HepG2 (cell line): ENCODE measurements around the gene SYS1. TPM values are rescaled to one million over a fixed set of nuclear protein-coding genes. Genes with fewer than 3 reads are reported as not detected.

Source experiments
- ELF3 ChIP-seq: IDR thresholded peaks from 2 replicates; pipeline ENCODE4 v1.6.1; 2016; ENCODE audit warnings: missing genetic modification reagents, missing compliant biosample characterization
- IRX3 ChIP-seq: sonication (generic); formaldehyde crosslinking; IDR thresholded peaks from 2 replicates; pipeline ENCODE4 v1.8.1; 2023; ENCODE audit warnings: mild to moderate bottlenecking, low read depth, missing genetic modification reagents, borderline replicate concordance
- MED13 ChIP-seq: sonication (generic); formaldehyde crosslinking; IDR thresholded peaks from 2 replicates; pipeline ENCODE4 v1.5.0; 2020; ENCODE audit warnings: missing genetic modification reagents
- NR2F2 ChIP-seq: IDR thresholded peaks from 2 replicates; pipeline ENCODE4 v1.6.1; 2012; ENCODE audit warnings: low read depth, inconsistent platforms, borderline replicate concordance
- RBAK ChIP-seq: sonication (generic); formaldehyde crosslinking; IDR thresholded peaks from 2 replicates; pipeline ENCODE4 v1.5.1; 2020; ENCODE audit warnings: mild to moderate bottlenecking, missing genetic modification reagents
- SALL1 ChIP-seq: sonication (generic); formaldehyde crosslinking; IDR thresholded peaks from 2 replicates; pipeline ENCODE4 v1.8.0; 2022; ENCODE audit warnings: mild to moderate bottlenecking, missing genetic modification reagents
- TGIF2 ChIP-seq: IDR thresholded peaks from 2 replicates; pipeline ENCODE4 v1.6.1; 2016; ENCODE audit warnings: control low read depth, missing compliant biosample characterization
- ZFP36L1 ChIP-seq: sonication (generic); formaldehyde crosslinking; IDR thresholded peaks from 2 replicates; pipeline ENCODE4 v1.8.0; 2022; ENCODE audit warnings: mild to moderate bottlenecking, missing genetic modification reagents, moderate library complexity
- ZNF160 ChIP-seq: sonication (generic); formaldehyde crosslinking; IDR thresholded peaks from 2 replicates; pipeline ENCODE4 v1.8.0; 2022; ENCODE audit warnings: mild to moderate bottlenecking, inconsistent platforms, missing genetic modification reagents
- ZNF17 ChIP-seq: sonication (generic); formaldehyde crosslinking; IDR thresholded peaks from 2 replicates; pipeline ENCODE4 v1.5.0; 2020; ENCODE audit warnings: mild to moderate bottlenecking, missing genetic modification reagents
- ZNF781 ChIP-seq: sonication (generic); formaldehyde crosslinking; IDR thresholded peaks from 2 replicates; pipeline ENCODE4 v1.5.1; 2020; ENCODE audit warnings: borderline replicate concordance, mild to moderate bottlenecking, missing genetic modification reagents; ENCODE audit errors: not compliant biosample characterization
- polyA plus RNA-seq, 8 experiments: library from polyadenylated mRNA; depleted of rRNA in 3 of 8; stranded (reverse) in 7 of 8; unstranded in 1 of 8; fragments of >200 nt; fragmentation: Illumina TruSeq in 4 of 8; extraction: Trizol in 4 of 8; gene quantifications; 2 replicates each; pipeline versions ENCODE4 v1.2.1 to v1.2.3, GENCODE V29; 2011 to 2016; ENCODE audit warnings: low read depth in 4 of 8, missing spikeins in 1 of 8, mixed read lengths in 1 of 8; ENCODE audit not compliant: insufficient read depth in 1 of 8
- total RNA-seq, 5 experiments: library from RNA; depleted of rRNA; stranded (reverse); fragments of >200 nt; fragmentation: Illumina TruSeq; extraction: Trizol; gene quantifications; 2 replicates each; pipeline ENCODE4 v1.2.3, GENCODE V29; 2016; ENCODE audit warnings: low read depth in 1 of 5
- TF ChIP-seq, protein P1 (sequence below): sonication (generic); formaldehyde crosslinking; conservative IDR thresholded peaks from 2 replicates; pipeline ENCODE4 v1.4.0; 2020; ENCODE audit warnings: missing genetic modification reagents
- TF ChIP-seq, protein P2 (sequence below): sonication (generic); formaldehyde crosslinking; conservative IDR thresholded peaks from 2 replicates; pipeline ENCODE4 v1.8.0; 2022; ENCODE audit warnings: missing genetic modification reagents
- TF ChIP-seq, protein P3 (sequence below): sonication (generic); formaldehyde crosslinking; IDR thresholded peaks from 2 replicates; pipeline ENCODE4 v1.9.0; 2022; ENCODE audit warnings: missing genetic modification reagents, mild to moderate bottlenecking, borderline replicate concordance
- TF ChIP-seq, protein P4 (sequence below): IDR thresholded peaks from 2 replicates; pipeline ENCODE4 v1.6.1; 2016; ENCODE audit warnings: low read depth, missing genetic modification reagents, missing compliant biosample characterization
- TF ChIP-seq, protein P5 (sequence below): fragments of 450-650 bp; IDR thresholded peaks from 2 replicates; pipeline ENCODE4 v1.6.1; 2017

SYS1 gene
- total and polyA plus RNA-seq, 2 of the 13 experiments (the other 11 are each of a cell fraction or from before 2014, with no cell fraction given): 38.3 to 65.6 TPM

DNA sequence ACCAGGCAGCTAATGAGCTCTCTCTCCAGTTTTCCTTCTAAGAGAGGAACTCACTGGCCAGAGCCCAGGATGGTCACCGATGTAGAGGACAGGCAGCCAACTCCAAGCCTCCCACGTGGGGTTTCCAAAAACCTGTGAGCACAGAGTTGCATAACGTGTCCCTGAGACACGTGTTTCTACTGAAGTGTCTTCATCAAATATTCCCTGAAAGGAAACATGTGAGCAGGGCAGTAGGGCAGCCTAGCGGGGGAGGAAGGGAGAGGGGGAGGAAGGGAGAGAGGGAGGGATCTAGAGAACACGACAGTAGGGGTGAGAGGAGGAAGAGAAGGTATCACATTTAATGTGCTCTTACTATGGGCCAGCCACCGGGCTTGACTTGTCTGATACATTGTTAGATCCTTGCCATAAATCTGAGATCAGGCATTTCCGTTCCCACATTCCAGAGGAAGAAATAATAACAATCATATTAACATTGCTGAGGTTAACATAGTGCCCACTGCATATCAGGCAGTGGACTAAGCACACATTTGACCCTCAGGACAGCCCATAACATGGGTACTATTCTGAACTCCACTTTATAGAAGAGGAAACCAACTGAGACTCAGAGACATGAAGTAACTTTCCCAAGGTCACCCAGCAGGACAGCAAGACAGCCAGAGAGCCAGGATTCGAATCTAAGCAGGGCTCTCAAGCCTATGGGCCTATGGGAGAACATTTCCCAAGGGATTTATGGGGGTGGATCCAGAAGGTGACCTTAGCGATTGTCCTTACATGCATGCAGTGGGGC is 4.5 kb upstream of the SYS1 start (continued):
- no peak for TF ChIP-seq ZFP36L1 (CRISPR knock-in tag)
- no peak for TF ChIP-seq RBAK
- TF ChIP-seq, protein P1, sequence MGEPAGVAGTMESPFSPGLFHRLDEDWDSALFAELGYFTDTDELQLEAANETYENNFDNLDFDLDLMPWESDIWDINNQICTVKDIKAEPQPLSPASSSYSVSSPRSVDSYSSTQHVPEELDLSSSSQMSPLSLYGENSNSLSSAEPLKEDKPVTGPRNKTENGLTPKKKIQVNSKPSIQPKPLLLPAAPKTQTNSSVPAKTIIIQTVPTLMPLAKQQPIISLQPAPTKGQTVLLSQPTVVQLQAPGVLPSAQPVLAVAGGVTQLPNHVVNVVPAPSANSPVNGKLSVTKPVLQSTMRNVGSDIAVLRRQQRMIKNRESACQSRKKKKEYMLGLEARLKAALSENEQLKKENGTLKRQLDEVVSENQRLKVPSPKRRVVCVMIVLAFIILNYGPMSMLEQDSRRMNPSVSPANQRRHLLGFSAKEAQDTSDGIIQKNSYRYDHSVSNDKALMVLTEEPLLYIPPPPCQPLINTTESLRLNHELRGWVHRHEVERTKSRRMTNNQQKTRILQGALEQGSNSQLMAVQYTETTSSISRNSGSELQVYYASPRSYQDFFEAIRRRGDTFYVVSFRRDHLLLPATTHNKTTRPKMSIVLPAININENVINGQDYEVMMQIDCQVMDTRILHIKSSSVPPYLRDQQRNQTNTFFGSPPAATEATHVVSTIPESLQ (CRISPR knock-in tag): no peak
- TF ChIP-seq, protein P2, sequence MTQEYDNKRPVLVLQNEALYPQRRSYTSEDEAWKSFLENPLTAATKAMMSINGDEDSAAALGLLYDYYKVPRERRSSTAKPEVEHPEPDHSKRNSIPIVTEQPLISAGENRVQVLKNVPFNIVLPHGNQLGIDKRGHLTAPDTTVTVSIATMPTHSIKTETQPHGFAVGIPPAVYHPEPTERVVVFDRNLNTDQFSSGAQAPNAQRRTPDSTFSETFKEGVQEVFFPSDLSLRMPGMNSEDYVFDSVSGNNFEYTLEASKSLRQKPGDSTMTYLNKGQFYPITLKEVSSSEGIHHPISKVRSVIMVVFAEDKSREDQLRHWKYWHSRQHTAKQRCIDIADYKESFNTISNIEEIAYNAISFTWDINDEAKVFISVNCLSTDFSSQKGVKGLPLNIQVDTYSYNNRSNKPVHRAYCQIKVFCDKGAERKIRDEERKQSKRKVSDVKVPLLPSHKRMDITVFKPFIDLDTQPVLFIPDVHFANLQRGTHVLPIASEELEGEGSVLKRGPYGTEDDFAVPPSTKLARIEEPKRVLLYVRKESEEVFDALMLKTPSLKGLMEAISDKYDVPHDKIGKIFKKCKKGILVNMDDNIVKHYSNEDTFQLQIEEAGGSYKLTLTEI: no peak
- peak; percentile 24; the same call in 1 of the 2 replicates for TF ChIP-seq NR2F2
- TF ChIP-seq IRX3: no peak
- TF ChIP-seq, protein P3, sequence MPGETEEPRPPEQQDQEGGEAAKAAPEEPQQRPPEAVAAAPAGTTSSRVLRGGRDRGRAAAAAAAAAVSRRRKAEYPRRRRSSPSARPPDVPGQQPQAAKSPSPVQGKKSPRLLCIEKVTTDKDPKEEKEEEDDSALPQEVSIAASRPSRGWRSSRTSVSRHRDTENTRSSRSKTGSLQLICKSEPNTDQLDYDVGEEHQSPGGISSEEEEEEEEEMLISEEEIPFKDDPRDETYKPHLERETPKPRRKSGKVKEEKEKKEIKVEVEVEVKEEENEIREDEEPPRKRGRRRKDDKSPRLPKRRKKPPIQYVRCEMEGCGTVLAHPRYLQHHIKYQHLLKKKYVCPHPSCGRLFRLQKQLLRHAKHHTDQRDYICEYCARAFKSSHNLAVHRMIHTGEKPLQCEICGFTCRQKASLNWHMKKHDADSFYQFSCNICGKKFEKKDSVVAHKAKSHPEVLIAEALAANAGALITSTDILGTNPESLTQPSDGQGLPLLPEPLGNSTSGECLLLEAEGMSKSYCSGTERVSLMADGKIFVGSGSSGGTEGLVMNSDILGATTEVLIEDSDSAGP (CRISPR knock-in tag): no peak
- TF ChIP-seq ZNF781 (CRISPR knock-in tag): no peak
- TF ChIP-seq, protein P4, sequence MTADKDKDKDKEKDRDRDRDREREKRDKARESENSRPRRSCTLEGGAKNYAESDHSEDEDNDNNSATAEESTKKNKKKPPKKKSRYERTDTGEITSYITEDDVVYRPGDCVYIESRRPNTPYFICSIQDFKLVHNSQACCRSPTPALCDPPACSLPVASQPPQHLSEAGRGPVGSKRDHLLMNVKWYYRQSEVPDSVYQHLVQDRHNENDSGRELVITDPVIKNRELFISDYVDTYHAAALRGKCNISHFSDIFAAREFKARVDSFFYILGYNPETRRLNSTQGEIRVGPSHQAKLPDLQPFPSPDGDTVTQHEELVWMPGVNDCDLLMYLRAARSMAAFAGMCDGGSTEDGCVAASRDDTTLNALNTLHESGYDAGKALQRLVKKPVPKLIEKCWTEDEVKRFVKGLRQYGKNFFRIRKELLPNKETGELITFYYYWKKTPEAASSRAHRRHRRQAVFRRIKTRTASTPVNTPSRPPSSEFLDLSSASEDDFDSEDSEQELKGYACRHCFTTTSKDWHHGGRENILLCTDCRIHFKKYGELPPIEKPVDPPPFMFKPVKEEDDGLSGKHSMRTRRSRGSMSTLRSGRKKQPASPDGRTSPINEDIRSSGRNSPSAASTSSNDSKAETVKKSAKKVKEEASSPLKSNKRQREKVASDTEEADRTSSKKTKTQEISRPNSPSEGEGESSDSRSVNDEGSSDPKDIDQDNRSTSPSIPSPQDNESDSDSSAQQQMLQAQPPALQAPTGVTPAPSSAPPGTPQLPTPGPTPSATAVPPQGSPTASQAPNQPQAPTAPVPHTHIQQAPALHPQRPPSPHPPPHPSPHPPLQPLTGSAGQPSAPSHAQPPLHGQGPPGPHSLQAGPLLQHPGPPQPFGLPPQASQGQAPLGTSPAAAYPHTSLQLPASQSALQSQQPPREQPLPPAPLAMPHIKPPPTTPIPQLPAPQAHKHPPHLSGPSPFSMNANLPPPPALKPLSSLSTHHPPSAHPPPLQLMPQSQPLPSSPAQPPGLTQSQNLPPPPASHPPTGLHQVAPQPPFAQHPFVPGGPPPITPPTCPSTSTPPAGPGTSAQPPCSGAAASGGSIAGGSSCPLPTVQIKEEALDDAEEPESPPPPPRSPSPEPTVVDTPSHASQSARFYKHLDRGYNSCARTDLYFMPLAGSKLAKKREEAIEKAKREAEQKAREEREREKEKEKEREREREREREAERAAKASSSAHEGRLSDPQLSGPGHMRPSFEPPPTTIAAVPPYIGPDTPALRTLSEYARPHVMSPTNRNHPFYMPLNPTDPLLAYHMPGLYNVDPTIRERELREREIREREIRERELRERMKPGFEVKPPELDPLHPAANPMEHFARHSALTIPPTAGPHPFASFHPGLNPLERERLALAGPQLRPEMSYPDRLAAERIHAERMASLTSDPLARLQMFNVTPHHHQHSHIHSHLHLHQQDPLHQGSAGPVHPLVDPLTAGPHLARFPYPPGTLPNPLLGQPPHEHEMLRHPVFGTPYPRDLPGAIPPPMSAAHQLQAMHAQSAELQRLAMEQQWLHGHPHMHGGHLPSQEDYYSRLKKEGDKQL (CRISPR knock-in tag): no peak
- TF ChIP-seq ZNF17: no peak
- TF ChIP-seq SALL1: 0 out of 2 replicates have a peak, but pooled peaks have one; percentile 9
- peak; percentile 12; the same call in 1 of the 2 replicates for TF ChIP-seq ELF3
- 0 out of 2 replicates have a peak, but pooled peaks have one; percentile 16 for TF ChIP-seq MED13 (CRISPR knock-in tag)
- TF ChIP-seq ZNF160 (CRISPR knock-in tag): no peak
- peak; percentile 83 for TF ChIP-seq TGIF2
- TF ChIP-seq, protein P5, sequence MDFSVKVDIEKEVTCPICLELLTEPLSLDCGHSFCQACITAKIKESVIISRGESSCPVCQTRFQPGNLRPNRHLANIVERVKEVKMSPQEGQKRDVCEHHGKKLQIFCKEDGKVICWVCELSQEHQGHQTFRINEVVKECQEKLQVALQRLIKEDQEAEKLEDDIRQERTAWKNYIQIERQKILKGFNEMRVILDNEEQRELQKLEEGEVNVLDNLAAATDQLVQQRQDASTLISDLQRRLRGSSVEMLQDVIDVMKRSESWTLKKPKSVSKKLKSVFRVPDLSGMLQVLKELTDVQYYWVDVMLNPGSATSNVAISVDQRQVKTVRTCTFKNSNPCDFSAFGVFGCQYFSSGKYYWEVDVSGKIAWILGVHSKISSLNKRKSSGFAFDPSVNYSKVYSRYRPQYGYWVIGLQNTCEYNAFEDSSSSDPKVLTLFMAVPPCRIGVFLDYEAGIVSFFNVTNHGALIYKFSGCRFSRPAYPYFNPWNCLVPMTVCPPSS: no peak
